Neural cell (in vitro differentiated cells): ENCODE measurements around the gene GTPBP2.

Experiments
- MXI1 ChIP-seq: fragments of 450-650 bp; conservative IDR thresholded peaks from 2 replicates; pipeline ENCODE4 v1.6.1; 2014; ENCODE audit warnings: antibody characterized with exemption, mild to moderate bottlenecking; ENCODE audit not compliant: poor library complexity, severe bottlenecking
- POLR2AphosphoS5 ChIP-seq: IDR thresholded peaks from 2 replicates; pipeline ENCODE4 v1.6.1; 2012
- RAD21 ChIP-seq: fragments of 450-650 bp; conservative IDR thresholded peaks from 2 replicates; pipeline ENCODE4 v1.6.1; 2014; ENCODE audit warnings: antibody characterized with exemption, mild to moderate bottlenecking, moderate library complexity
- SMC3 ChIP-seq: fragments of 450-650 bp; conservative IDR thresholded peaks from 2 replicates; pipeline ENCODE4 v1.6.1; 2014; ENCODE audit warnings: antibody characterized with exemption, mild to moderate bottlenecking, moderate library complexity; ENCODE audit not compliant: poor library complexity
- TF ChIP-seq, protein P1 (sequence below): fragments of 450-650 bp; IDR thresholded peaks from 2 replicates; pipeline ENCODE4 v1.5.1; 2014; ENCODE audit warnings: antibody characterized with exemption, mild to moderate bottlenecking, moderate library complexity; ENCODE audit not compliant: poor library complexity, severe bottlenecking
- TF ChIP-seq, protein P2 (sequence below): IDR thresholded peaks from 2 replicates; pipeline ENCODE4 v1.6.1; 2012; ENCODE audit warnings: borderline replicate concordance

DNA sequence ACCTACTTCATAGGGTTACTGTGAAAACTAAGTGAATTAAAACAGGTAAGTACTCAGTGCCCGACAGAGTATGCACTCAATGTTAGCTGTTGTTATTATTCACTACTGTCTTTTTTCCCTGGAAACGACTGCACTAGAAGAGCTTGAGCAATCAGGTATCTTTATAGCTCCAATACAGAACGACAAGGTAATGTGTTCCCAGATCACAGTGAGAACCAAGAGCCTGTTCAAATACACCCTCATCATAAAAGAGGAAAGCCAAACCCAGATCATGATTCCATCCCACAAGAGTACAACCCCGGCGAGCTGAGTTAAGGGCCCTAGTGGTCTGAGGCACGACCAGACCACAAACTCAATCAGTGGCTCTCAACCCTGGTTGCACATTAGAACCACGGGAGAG, 48.7 kb upstream of the GTPBP2 start:
- TF ChIP-seq, protein P1, sequence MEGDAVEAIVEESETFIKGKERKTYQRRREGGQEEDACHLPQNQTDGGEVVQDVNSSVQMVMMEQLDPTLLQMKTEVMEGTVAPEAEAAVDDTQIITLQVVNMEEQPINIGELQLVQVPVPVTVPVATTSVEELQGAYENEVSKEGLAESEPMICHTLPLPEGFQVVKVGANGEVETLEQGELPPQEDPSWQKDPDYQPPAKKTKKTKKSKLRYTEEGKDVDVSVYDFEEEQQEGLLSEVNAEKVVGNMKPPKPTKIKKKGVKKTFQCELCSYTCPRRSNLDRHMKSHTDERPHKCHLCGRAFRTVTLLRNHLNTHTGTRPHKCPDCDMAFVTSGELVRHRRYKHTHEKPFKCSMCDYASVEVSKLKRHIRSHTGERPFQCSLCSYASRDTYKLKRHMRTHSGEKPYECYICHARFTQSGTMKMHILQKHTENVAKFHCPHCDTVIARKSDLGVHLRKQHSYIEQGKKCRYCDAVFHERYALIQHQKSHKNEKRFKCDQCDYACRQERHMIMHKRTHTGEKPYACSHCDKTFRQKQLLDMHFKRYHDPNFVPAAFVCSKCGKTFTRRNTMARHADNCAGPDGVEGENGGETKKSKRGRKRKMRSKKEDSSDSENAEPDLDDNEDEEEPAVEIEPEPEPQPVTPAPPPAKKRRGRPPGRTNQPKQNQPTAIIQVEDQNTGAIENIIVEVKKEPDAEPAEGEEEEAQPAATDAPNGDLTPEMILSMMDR: no peak
- TF ChIP-seq MXI1 (no peak), SMC3 (no peak), POLR2AphosphoS5 (no peak), RAD21 (no peak)
- TF ChIP-seq, protein P2, sequence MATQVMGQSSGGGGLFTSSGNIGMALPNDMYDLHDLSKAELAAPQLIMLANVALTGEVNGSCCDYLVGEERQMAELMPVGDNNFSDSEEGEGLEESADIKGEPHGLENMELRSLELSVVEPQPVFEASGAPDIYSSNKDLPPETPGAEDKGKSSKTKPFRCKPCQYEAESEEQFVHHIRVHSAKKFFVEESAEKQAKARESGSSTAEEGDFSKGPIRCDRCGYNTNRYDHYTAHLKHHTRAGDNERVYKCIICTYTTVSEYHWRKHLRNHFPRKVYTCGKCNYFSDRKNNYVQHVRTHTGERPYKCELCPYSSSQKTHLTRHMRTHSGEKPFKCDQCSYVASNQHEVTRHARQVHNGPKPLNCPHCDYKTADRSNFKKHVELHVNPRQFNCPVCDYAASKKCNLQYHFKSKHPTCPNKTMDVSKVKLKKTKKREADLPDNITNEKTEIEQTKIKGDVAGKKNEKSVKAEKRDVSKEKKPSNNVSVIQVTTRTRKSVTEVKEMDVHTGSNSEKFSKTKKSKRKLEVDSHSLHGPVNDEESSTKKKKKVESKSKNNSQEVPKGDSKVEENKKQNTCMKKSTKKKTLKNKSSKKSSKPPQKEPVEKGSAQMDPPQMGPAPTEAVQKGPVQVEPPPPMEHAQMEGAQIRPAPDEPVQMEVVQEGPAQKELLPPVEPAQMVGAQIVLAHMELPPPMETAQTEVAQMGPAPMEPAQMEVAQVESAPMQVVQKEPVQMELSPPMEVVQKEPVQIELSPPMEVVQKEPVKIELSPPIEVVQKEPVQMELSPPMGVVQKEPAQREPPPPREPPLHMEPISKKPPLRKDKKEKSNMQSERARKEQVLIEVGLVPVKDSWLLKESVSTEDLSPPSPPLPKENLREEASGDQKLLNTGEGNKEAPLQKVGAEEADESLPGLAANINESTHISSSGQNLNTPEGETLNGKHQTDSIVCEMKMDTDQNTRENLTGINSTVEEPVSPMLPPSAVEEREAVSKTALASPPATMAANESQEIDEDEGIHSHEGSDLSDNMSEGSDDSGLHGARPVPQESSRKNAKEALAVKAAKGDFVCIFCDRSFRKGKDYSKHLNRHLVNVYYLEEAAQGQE: no peak
